Heart right ventricle (tissue), 16 donors: ENCODE data around the gene ZNF616. TPM values are rescaled to one million over a fixed set of nuclear protein-coding genes. Genes with fewer than 3 reads are reported as not detected.

Experiments used
- ATAC-seq, 8 donors: fragments of 200-7000 bp; cut with Tn5 transposase; one replicate each; pipeline ENCODE4 v1.9.1; 2020; ENCODE audit warnings: mild to moderate bottlenecking in 8 of 8, moderate library complexity in 8 of 8, moderate number of reproducible peaks in 1 of 8
- DNase-seq, 2 donors: peaks; one replicate each; pipeline ENCODE4 v3.0.0-alpha.2; 2020
- H3K27ac ChIP-seq, 10 donors: fragments of 200-600 bp; sonication (generic) in 2 of 10; one replicate each; pipeline versions ENCODE4 v1.5.0 to v1.8.0; 2020 to 2022; ENCODE audit warnings: mild to moderate bottlenecking in 3 of 10
- H3K27me3 ChIP-seq, 7 donors: fragments of 200-600 bp; one replicate each; pipeline ENCODE4 v1.8.0; 2021 to 2022; ENCODE audit warnings: mild to moderate bottlenecking in 2 of 7
- H3K36me3 ChIP-seq, 9 donors: fragments of 200-600 bp; sonication (generic) in 1 of 9; one replicate each; pipeline versions ENCODE4 v1.5.0 to v1.8.0; 2020 to 2022; ENCODE audit warnings: mild to moderate bottlenecking in 2 of 9
- H3K4me1 ChIP-seq, 9 donors: fragments of 200-600 bp; sonication (generic) in 1 of 9; one replicate each; pipeline versions ENCODE4 v1.5.0 to v1.8.0; 2020 to 2022; ENCODE audit warnings: mild to moderate bottlenecking in 4 of 9
- H3K4me3 ChIP-seq, 10 donors: fragments of 200-600 bp; sonication (generic) in 2 of 10; one replicate each; pipeline versions ENCODE4 v1.5.0 to v1.8.0; 2020 to 2022; ENCODE audit warnings: mild to moderate bottlenecking in 7 of 10, moderate library complexity in 2 of 10
- H3K9me3 ChIP-seq, 11 donors: fragments of 200-600 bp in 10 of 11; sonication (generic) in 2 of 11; one replicate each; pipeline versions ENCODE4 v1.5.0 to v1.8.0; 2013 to 2022; ENCODE audit warnings: mild to moderate bottlenecking in 2 of 11, control low read depth in 1 of 11, moderate library complexity in 1 of 11
- CTCF ChIP-seq, 9 donors: fragments of 200-600 bp; sonication (generic) in 2 of 9; IDR thresholded peaks; one replicate each; pipeline versions ENCODE4 v1.5.0 to v1.8.0; 2021 to 2022; ENCODE audit warnings: antibody characterized with exemption in 9 of 9, mild to moderate bottlenecking in 5 of 9, moderate library complexity in 1 of 9
- WGBS, 2 donors: extraction: QIAGEN DNeasy Blood & Tissue Kit; methylation state at CpG; one replicate each; pipeline ENCODE4 v1.1.7; 2013; ENCODE audit warnings: inconsistent platforms in 1 of 2; 5-methylcytosine and 5-hydroxymethylcytosine counted together
- intact Hi-C, 10 donors: fragments of 100-400 bp; cut with DNase I; formaldehyde crosslinking; loops; one replicate each; pipeline versions ENCODE4 v1.11.1 to v1.14.2; 2022
- polyA plus RNA-seq, 2 donors: library from polyadenylated mRNA; stranded (reverse); fragments of 200-250 nt; gene quantifications; one replicate each; pipeline ENCODE4 v1.2.3, GENCODE V29; 2013
- total RNA-seq, 10 donors: library from RNA; stranded (reverse); fragmentation: NEBNext Ultra II Directional in 3 of 10; extraction: Animal tissue kit (Norgen Biotek cat#: 25700) in 3 of 10; gene quantifications; one replicate each; pipeline versions ENCODE4 v1.2.1 to v1.2.4, GENCODE V29; 2021 to 2023
- donor health status: Arrhythmogenic right ventricular cardiomyopathy.
- donor health status: ischemic (EF 13 %, LVEDD 7.1; RV severe dilation, severe dysfunction).
- donor health status: healthy with polysubstance abuse.
- donor health status: DM: no; HTN: yes; CAD: no.
- donor health status: DM: no; HTN: no; CAD: no.
- donor health status: ischemic (EF 25% LVEDD 6.9; RV normal size, moderate dysfunction).
- donor health status: ischemic (EF 25% LVEDD 5.7; RV mildly dilated, moderate dysfunction).
- donor health status: healthy.
- donor health status: DM: yes; HTN: yes; CAD: no.
- donor health status: Ischemic cardiomyopathy.
- donor health status: ischemic (EF 35%, LVEDD 5.7; RV mildly dilated, moderate dysfunction).
- donor health status: nonischemic (EF 11% LVEDD 7.7; RV severe dilation, severe dysfunction).
- donor health status: DM: yes; HTN: yes; CAD: no.
- donor health status: PGD.
- donor health status: ischemic (EF 29% LVEDD 5.4; RV normal size, mild dysfunction).
- donor health status: nonischemic (EF 23%, LVEDD 6.1; RV moderate dilation, normal function).

ZNF616 gene
- total and polyA plus RNA-seq, 12 donors: 1.6 to 8.0 (median 6.3) TPM

- H3K4me1 ChIP-seq: peaks cover 0 to 12% (median 6%) of the 10 kb centered on the region in 9 donors
- no peaks in the 10 kb centered on the region for H3K36me3 ChIP-seq
- 68 to 76% methylated on average over 10 of the region's 10 CpGs for WGBS, 2 donors
- DNase-seq (no peak), ATAC-seq (no peak)
- intact Hi-C loops: no loop called here
- no peaks in the 10 kb centered on the region for H3K9me3 ChIP-seq
- H3K27me3 ChIP-seq: no peaks in the 10 kb centered on the region
- H3K27ac ChIP-seq: no peak overlapping the region
- TF ChIP-seq CTCF (IDR thresholded peaks at IDR 0.05): no peak
- no peak overlapping the region for H3K4me3 ChIP-seq
Measured at GRCh38 chr19:52176574-52176973, 36.8 kb upstream of the ZNF616 start.

- TF ChIP-seq CTCF (IDR thresholded peaks at IDR 0.05): no peak
- peaks cover 0 to 28% (median 14%) of the 10 kb centered on the region in 9 donors for H3K4me1 ChIP-seq
- no peaks in the 10 kb centered on the region for H3K27me3 ChIP-seq
- DNase-seq (no peak), ATAC-seq (no peak)
- 95 to 98% methylated on average over 1 of the region's 1 CpG for WGBS, 2 donors
- peak overlapping the region in 6 of 10 donors; percentile 43 to 87 (median 84) for H3K27ac ChIP-seq
- no peaks in the 10 kb centered on the region for H3K9me3 ChIP-seq
- H3K4me3 ChIP-seq: peak overlapping the region in 4 of 10 donors; percentile 80 to 95 (median 82)
- H3K36me3 ChIP-seq: peaks cover 0 to 22% (median 17%) of the 10 kb centered on the region in 9 donors
- intact Hi-C loops: loop anchor here in 1 of 10 donors (5.0 kb wide), 1 partner anchor 35 kb away; the partner anchor contains the start of gene ZNF616
Measured at GRCh38 chr19:52172347-52172746, 32.6 kb upstream of the ZNF616 start.

GRCh38 chr19:52171321-52172169, 31.8 kb upstream of the ZNF616 start, which contains the start of gene ZNF836:
Gene ZNF836, minus strand, starts transcription at chr19:52171621. Its CDS starts 3,549 bp downstream, at chr19:52168072.
- peak; percentile 92 to 93 for DNase-seq
- intact Hi-C loops: loop anchor here in 3 of 10 donors (1.0 to 5.0 kb wide), 3 partner anchors 19 to 34 kb away; partner anchors contain the start of genes ZNF616 (in 2 of the 3) and PPP2R1A (in 1 of the 3)
- H3K27ac ChIP-seq: peak within 1 kb of the TSS; percentile 43 to 90 (median 85)
- H3K27me3 ChIP-seq: no peaks in the 10 kb centered on the region
- H3K4me3 ChIP-seq: peak within 1 kb of the TSS; percentile 74 to 95 (median 80)
- WGBS, 2 donors: 7% methylated on average over 37 of the region's 37 CpGs
- peaks cover 0 to 28% (median 14%) of the 10 kb centered on the region in 9 donors for H3K4me1 ChIP-seq
- ATAC-seq: peak; percentile 96 to 99 (median 98)
- H3K36me3 ChIP-seq: peaks cover 0 to 30% (median 24%) of the 10 kb centered on the region in 9 donors
- H3K9me3 ChIP-seq: no peaks in the 10 kb centered on the region
- no peak for TF ChIP-seq CTCF (IDR thresholded peaks at IDR 0.05)

- H3K27me3 ChIP-seq: no peaks in the 10 kb centered on the region
- intact Hi-C loops: loop anchor here in 3 of 10 donors (1.0 to 5.0 kb wide), 3 partner anchors 19 to 34 kb away; partner anchors contain the start of genes ZNF616 (in 2 of the 3) and PPP2R1A (in 1 of the 3)
- ATAC-seq (peak; percentile 13 to 68 (median 51)), DNase-seq (peak; percentile 18 to 22)
- WGBS, 2 donors: 0 to 1% methylated on average over 22 of the region's 22 CpGs
- H3K27ac ChIP-seq: peak overlapping the region; percentile 43 to 90 (median 85)
- peak overlapping the region; percentile 74 to 95 (median 80) for H3K4me3 ChIP-seq
- H3K9me3 ChIP-seq: no peaks in the 10 kb centered on the region
- H3K4me1 ChIP-seq: peaks cover 0 to 28% (median 14%) of the 10 kb centered on the region in 9 donors
- H3K36me3 ChIP-seq: peaks cover 0 to 36% (median 24%) of the 10 kb centered on the region in 9 donors
- no peak for TF ChIP-seq CTCF (IDR thresholded peaks at IDR 0.05)
Measured at GRCh38 chr19:52170863-52171320, 31.2 kb upstream of the ZNF616 start.
